PFSK-1 (cell line): ENCODE data around the gene CASP12.

ENCODE experiments used
- FOXP2 ChIP-seq: optimal IDR thresholded peaks from 2 replicates; pipeline ENCODE3; 2011; ENCODE audit warnings: borderline replicate concordance, control low read depth, inconsistent platforms; ENCODE audit not compliant: insufficient read depth; ENCODE audit errors: extremely low read length, extremely low read depth
- POLR2AphosphoS5 ChIP-seq: IDR thresholded peaks from 2 replicates; pipeline ENCODE4 v1.6.1; 2012; ENCODE audit warnings: low read depth, mild to moderate bottlenecking, control low read depth, low read length, moderate library complexity
- SIN3A ChIP-seq: IDR thresholded peaks from 2 replicates; pipeline ENCODE4 v1.6.1; 2012; ENCODE audit warnings: mild to moderate bottlenecking, low read length, moderate library complexity, borderline replicate concordance; ENCODE audit not compliant: insufficient read depth
- TAF1 ChIP-seq: IDR thresholded peaks from 2 replicates; pipeline ENCODE4 v1.6.1; 2012; ENCODE audit warnings: low read length, control low read depth, borderline replicate concordance; ENCODE audit not compliant: insufficient read depth
- TF ChIP-seq, protein P1 (sequence below), 2 experiments: IDR thresholded peaks; 2 replicates each; pipeline versions ENCODE4 v1.6.1 to v1.8.0; 2011 to 2012; ENCODE audit warnings: low read depth in 2 of 2, low read length in 2 of 2, control low read depth in 1 of 2, inconsistent platforms in 1 of 2, mild to moderate bottlenecking in 1 of 2, moderate library complexity in 1 of 2; ENCODE audit not compliant: insufficient read depth in 1 of 2

CASP12 gene

DNA sequence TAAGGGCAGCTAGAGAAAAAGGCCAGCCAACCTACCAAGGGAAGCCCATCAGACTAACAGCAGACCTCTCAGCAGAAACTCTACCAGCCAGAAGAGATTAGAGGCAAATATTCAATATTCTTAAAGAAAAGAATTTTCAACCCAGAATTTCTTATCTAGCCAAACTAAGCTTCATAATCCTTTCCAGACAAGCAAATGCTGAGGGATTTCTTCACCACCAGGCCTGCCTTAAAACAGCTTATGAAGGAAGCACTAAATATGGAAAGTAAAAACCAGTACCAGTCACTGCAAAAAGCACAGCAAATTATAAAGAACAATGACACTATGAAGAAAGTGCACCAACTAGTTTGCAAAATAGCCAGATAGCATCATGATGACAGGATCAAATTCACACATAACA lies 30.6 kb upstream of the CASP12 start:
- TF ChIP-seq FOXP2, result no peak

DNA sequence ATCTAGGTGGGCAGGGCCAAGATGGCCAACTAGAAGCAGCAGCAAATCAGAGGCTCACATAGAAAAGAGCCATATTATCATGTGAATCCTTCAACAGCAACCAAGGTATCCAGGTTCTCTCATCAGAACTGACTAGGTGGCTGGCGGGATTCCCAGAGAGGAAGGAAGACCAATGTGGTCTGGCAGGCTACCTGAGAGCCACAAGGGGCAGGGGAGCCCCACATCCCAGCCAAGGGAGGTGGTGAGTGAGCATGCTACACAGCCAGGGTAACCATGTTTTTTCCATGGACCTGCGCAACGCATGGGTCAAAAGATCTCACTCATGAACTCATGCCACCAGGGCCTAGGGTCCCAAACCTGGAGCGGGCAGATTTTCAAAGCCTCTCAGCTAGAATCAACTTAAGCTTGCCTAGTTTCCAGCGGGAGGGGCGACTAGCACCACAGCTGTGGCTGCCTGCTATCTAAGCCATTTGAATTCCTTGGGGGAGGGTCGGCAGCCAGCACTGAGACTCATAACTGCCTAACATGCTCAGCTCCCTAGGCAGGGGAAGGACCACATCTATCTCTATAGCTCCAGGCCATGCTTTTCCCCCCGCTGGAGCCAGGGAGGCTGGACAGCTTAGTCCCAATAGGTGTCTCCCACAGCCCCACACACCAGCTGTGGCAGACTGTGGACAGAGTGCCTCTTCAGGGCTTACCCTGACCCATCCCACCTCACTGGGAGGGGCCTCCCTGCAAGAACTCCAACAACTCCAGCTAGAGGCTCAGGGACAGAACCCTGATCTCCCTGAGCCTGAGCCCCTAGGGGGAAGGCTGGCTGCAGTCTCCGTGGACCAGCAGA lies 28.7 kb upstream of the CASP12 start:
- TF ChIP-seq FOXP2 (no peak), TAF1 (no peak), SIN3A (no peak), POLR2AphosphoS5 (no peak)
- TF ChIP-seq, protein P1, sequence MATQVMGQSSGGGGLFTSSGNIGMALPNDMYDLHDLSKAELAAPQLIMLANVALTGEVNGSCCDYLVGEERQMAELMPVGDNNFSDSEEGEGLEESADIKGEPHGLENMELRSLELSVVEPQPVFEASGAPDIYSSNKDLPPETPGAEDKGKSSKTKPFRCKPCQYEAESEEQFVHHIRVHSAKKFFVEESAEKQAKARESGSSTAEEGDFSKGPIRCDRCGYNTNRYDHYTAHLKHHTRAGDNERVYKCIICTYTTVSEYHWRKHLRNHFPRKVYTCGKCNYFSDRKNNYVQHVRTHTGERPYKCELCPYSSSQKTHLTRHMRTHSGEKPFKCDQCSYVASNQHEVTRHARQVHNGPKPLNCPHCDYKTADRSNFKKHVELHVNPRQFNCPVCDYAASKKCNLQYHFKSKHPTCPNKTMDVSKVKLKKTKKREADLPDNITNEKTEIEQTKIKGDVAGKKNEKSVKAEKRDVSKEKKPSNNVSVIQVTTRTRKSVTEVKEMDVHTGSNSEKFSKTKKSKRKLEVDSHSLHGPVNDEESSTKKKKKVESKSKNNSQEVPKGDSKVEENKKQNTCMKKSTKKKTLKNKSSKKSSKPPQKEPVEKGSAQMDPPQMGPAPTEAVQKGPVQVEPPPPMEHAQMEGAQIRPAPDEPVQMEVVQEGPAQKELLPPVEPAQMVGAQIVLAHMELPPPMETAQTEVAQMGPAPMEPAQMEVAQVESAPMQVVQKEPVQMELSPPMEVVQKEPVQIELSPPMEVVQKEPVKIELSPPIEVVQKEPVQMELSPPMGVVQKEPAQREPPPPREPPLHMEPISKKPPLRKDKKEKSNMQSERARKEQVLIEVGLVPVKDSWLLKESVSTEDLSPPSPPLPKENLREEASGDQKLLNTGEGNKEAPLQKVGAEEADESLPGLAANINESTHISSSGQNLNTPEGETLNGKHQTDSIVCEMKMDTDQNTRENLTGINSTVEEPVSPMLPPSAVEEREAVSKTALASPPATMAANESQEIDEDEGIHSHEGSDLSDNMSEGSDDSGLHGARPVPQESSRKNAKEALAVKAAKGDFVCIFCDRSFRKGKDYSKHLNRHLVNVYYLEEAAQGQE (IDR thresholded peaks at IDR 0.05; ENCODE audit: insufficient read depth in 1 of 2, low read depth in 2 of 2, low read length in 2 of 2), result no peak

DNA sequence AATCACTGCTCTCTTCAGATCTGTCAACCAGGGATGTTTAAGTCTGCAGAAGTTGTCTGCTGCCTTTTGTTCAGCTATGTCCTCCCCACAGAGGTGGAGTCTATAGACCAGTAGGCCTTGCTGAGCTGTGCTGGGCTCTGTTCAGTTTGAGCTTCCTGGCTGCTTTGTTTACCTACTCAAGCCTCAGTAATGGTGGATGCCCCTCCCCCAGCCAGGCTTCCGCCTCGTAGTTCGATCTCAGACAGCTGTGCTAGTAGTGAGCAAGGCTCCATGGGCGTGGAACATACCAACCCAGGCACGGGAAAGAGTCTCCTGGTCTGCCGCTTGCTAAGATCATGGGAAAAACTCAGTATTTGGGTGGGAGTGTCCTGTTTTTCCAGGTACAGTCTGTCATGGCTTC lies 27.6 kb upstream of the CASP12 start:
- no peak for TF ChIP-seq POLR2AphosphoS5
- no peak for TF ChIP-seq SIN3A
- TF ChIP-seq FOXP2, result no peak
- TF ChIP-seq TAF1, result no peak
- TF ChIP-seq, protein P1 (IDR thresholded peaks at IDR 0.05; ENCODE audit: insufficient read depth in 1 of 2, low read depth in 2 of 2, low read length in 2 of 2), result no peak

DNA sequence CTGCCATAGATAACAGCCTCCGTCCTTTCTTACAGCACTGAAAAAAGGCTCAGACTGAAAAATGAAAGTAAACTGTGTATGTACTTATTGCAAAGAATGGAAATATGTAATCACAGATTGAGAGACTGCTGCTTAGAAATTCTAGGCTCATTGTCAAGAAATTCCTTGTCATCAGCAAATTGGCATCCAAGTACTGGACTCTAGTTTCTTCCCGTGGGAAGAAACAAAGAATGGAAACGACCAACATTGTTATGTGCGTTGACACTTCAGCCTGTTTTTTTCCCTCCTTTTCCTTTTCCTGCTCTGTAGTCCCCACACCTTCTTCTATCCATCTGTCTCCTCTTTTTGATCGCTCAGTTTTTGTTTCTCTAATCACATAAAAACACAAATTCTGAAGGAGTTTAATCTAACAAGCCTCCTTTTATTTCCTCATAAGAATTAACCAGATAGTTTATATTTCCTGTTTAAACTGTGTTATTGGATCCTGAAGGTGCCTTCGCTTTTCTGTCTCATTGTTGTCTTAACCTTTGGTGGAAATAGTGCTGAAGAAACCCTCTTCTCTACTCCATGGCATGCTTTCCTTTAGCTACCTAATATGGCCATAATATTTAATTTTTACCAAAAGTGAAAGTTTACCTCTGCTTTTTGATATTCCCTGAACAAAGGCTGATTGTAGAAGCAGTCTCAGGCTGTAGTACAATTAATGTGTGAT lies 20.0 kb upstream of the CASP12 start:
- TF ChIP-seq POLR2AphosphoS5 (no peak), TAF1 (no peak), SIN3A (no peak), FOXP2 (no peak)
- TF ChIP-seq, protein P1 (IDR thresholded peaks at IDR 0.05; ENCODE audit: insufficient read depth in 1 of 2, low read depth in 2 of 2, low read length in 2 of 2), result no peak

DNA sequence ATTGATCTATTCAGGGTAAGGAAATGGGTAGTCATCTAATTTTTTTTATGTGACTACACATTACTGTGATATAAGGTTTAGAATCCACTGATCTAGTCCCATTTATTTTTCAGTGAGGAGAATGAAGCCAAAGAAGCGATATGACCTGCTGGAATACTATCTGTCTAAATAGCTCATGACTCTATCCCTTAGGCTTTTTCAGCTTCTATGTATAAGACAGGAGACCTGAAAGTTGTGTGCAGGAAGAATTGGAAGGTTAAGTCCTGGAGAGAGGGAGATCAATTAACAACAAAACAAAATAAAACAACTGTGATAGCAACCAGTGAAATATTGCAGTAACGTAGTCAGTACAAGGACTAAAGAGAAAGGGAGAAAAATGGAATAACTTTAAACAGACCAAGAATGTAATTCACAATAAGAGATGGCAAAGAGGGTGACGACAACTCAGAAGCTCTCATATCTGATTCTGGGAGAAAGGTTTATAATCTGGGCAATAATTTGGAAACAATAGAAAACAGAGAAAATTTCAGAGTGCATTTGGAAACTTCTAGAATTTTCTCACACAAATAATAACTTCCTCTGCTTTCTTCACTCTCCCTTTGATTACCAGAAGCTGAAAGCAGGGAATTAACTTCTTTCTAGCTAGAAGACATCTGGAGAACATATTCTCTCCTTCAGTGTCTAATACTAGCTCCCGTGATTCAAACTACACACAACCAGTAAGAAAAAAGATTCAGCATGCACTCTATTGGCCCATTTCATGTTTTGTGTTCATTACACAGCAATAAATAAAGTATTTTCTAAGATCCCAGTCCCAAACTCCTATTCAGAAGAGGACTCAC lies 19.2 kb upstream of the CASP12 start:
- no peak for TF ChIP-seq POLR2AphosphoS5
- no peak for TF ChIP-seq SIN3A
- TF ChIP-seq, protein P1 (IDR thresholded peaks at IDR 0.05; ENCODE audit: insufficient read depth in 1 of 2, low read depth in 2 of 2, low read length in 2 of 2), result no peak
- no peak for TF ChIP-seq FOXP2
- no peak for TF ChIP-seq TAF1
